HCEC 1CT (cell line): ENCODE results near the gene HPDL.

Experiments used
- DNase-seq: peaks from one replicate; pipeline ENCODE4 v3.0.0-alpha.2; 2017

Gene HPDL

GRCh38 chr1:45325851-45326506 lies 716 bp upstream of the HPDL start:
- no peak for DNase-seq

DNA sequence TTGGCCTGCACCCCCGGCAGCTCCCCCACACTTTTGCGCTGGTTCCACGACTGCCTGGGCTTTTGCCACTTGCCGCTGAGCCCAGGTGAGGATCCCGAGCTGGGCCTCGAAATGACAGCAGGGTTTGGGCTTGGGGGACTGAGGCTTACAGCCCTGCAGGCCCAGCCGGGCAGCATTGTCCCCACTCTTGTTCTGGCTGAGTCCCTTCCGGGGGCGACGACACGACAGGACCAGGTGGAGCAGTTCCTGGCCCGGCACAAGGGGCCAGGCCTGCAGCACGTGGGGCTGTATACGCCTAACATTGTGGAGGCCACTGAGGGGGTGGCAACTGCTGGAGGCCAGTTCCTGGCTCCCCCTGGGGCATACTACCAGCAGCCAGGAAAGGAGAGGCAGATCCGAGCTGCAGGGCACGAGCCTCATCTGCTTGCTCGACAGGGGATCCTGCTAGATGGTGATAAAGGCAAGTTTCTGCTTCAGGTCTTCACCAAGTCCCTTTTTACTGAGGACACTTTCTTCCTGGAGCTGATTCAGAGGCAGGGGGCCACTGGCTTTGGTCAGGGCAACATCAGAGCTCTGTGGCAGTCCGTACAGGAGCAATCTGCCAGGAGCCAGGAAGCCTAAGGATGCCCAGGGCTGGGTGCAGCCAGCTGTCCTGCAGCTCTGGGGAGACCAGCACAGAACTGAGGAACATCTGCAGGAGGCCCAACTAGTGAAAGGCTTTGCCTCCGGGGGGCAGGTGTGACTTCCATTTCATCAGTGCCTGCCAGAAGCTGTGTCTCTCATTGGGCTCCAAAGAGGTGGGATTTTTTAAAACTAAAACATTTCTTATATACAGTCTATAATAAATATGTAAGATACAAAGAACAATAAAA lies 1.2 kb downstream of the HPDL start:
- no peak for DNase-seq

DNA sequence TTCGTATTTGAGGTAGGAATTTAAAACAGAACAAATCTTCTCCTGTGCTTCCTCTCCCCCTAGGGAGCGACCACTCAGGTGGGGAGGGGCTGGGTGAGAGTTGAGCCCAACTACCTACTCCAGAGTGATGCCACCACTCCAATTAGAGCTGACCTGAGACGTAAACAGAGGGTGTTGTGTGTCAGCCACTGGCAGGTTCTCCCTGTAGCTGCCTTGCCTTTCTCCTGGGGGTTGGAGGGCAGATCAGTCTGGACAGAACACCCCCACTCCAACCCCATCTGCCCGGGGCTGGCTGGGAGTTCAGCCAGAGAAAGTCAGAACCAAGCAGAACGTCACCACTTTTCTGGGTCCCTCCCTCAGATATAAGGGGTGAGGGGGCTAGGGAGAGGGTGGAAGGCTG lies 2.0 kb downstream of the HPDL start:
- no peak for DNase-seq

DNA sequence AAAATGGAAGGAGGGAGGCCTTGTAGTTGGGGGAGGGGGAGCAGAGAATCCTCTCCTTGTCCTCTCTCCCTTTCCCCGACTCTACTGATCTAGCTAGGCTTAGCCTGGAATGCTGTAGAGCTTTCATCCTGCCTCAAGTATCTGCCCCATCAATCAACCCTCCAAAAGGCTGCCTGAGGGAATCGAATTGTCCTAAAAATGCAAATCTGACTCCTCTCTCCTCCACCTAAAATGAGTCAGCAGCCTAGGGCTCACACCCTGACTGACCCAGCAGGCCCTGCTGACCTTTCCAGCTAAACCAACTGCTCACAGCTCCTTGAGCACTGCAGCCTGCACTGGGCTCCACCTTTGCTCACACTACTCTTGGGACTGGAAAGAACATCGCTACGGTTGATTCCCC lies 2.8 kb downstream of the HPDL start:
- no peak for DNase-seq

- no peak for DNase-seq
These were observed 5.0 kb downstream of the HPDL start for GRCh38 chr1:45331436-45332345.

GRCh38 chr1:45332346-45332720 lies 5.6 kb downstream of the HPDL start:
- no peak for DNase-seq

GRCh38 chr1:45334308-45335245 lies 7.9 kb downstream of the HPDL start:
- DNase-seq: no peak

- DNase-seq: no peak
These were observed 9.2 kb downstream of the HPDL start for GRCh38 chr1:45335855-45336324.

- no peak for DNase-seq
These were observed 11.1 kb downstream of the HPDL start for GRCh38 chr1:45337630-45338325.

DNA sequence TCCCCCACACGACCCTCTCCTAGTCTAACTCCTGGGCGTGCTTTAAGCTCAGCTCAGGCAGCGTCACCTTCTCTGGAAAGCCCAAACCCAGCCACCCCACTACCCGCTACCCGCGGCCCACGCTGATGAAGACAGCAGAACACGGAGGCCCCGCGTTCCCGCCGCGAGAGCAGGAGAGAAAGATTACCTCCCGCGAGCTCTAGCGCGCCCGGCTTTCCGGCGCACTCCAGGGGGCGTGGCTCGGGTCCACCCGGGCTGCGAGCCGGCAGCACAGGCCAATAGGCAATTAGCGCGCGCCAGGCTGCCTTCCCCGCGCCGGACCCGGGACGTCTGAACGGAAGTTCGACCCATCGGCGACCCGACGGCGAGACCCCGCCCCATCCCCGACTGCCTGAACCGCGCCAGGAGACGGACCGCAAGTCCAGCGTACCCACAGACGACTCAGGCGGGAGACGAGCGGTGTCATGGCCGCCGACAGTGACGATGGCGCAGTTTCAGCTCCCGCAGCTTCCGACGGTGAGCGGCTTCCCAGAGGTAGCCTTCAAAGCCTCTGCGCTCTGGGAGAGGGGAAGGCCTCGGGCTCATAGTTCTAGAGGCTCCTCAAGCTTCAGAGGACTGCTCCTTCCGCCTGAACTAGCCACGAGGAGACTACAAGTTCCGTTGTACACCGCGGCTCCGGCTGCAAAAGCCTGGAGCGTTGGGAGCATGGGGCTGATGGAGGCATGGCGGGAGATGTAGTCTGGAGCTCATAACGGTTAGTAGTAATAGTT lies 13.3 kb downstream of the HPDL start, which contains the start of the genes MUTYH and TOE1:
TSS of gene MUTYH (minus strand) at position 652 of the 770 bp plus-strand sequence. CDS start 5,935 bp downstream, outside the sequence.
TSS of gene TOE1 (plus strand) at position 382 of the 770 bp plus-strand sequence. CDS start at position 465, 83 bp downstream.
- peak; percentile 93 for DNase-seq

- DNase-seq: no peak
These were observed 14.2 kb downstream of the HPDL start for GRCh38 chr1:45340816-45341466.

DNA sequence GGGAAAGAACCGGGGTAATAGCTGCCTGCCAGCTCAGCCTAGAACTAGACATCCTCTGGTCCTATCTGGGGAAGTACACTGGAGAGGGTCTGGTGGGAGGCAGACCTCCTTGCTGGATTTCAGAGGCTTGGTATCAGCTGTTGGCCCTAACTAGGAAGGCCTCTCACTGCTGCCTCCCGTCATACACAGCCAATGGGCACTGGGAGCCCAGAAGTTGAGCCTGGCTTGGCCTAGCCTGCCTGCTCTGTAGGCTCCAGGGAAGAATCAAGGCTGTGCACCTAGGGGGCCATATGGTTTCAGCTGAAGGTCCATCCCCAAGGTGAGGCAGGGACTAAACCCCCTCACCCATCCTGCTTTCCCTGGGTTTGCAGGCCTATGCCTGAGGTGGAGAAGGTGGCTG lies 17.8 kb downstream of the HPDL start:
- DNase-seq: no peak

DNA sequence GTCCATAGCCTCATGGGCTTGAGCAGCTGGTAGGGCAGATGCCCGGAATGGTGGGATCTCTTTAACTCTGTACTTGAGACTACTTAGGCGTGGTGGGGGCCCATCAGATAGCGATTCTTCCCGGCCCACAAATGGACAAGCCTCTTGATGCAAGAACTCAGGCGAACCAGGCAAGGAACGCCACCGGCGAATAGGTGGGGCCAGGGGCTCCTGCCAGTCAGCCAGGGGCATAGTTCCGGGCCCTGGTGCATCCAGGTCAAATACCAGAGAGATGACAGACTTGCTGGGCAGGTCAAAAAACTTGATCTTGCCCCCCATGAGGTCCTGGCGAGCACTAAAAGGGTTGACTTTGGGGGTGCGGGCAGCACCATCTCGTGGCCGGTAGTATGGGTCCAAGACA lies 18.3 kb downstream of the HPDL start:
- DNase-seq: no peak

DNA sequence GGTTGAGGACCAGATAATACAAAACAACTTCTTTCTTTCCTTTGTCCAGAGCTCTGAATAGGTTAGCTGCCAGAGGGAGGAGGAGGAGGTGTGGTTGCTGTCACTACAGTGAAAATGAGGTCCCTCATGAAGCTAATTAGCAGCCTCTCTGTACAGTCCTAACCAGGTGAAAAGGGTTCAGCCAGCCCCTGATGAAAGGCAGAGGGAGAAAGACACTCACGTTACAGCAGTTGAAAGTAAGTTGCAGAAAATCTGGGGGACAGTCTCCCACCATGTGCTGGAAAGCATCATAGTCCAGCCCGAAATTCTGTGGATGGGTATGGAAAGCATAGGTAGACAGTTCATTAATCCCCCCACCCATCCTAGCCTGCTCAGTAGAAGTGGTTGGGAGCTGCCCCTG lies 19.8 kb downstream of the HPDL start:
- DNase-seq: no peak

DNA sequence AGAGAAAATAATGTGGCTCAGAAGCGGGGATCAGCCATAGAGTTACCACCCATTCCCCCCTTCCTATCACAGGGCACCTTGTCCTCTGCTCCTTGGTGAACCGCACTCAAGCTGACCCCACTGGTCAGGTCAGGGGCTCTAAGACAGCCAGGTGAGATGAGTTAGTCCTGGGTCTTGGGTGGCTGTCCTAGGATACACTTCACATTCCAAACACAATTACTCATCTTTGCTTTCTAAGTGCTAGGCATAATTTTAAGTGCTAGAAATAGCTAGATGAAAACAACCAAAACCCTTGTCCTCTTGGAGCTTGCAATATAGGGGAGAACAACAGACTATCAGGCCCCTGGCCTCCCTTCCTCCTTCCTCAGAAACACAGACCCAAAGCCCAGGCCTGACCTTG lies 21.3 kb downstream of the HPDL start:
- no peak for DNase-seq

GRCh38 chr1:45348609-45348965 lies 21.9 kb downstream of the HPDL start:
- no peak for DNase-seq

- no peak for DNase-seq
These were observed 22.4 kb downstream of the HPDL start for GRCh38 chr1:45348966-45349677.

DNA sequence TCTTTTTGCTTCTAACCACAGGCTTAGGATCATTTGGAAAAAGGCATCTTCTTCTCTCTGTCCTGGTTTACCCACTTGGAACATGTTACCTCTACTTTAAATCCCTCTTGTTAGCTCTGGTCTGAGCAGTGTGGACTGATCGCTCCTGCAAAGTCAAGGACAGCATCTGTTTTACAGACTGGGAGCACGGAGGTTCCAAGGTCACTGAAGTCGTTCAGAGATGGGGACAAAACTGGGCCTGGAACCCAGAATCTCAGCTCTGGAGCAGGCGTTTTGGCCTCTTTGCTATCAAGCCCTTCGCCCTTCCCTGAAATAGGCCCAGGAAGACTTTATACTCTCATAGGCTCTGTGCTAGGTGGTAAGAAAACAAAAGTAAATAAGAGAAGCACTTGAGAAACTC lies 24.8 kb downstream of the HPDL start:
- DNase-seq: no peak

DNA sequence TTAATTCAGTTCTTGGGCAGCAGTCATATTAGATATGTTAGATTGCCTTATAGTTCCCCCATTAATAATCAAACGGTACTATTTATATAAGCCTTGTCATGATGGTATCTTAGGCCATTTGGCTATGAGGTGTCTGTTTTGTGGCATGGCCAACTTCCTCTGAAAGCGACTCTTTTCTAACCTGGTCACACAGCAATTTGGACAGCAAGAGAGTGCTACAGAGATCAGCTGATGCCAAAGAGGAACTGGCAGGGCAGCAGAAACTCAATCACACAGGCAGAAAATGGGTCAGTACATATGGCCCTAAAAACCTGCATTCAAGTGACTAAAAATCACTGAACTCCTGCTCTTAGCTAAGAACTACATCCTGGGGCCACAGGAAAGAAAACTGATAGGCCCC lies 27.0 kb downstream of the HPDL start:
- no peak for DNase-seq
